Esophagus muscularis mucosa (tissue), 4 donors: ENCODE results near the gene CCDC51.

Experiments used
- CTCF ChIP-seq, 3 experiments: fragments of 200-600 bp in 2 of 3; fragments of 450-650 bp in 1 of 3; sonication (generic) in 2 of 3; IDR thresholded peaks; one replicate each; pipeline ENCODE4 v1.5.1; 2017 to 2019; ENCODE audit warnings: antibody characterized with exemption in 3 of 3, mild to moderate bottlenecking in 2 of 3, moderate library complexity in 1 of 3
- EP300 ChIP-seq: sonication (generic); formaldehyde crosslinking; IDR thresholded peaks from one replicate; pipeline ENCODE4 v1.6.1; 2017; ENCODE audit warnings: antibody characterized with exemption
- POLR2A ChIP-seq: fragments of 450-650 bp; IDR thresholded peaks from one replicate; pipeline ENCODE4 v1.6.1; 2017; ENCODE audit warnings: antibody characterized with exemption, moderate library complexity, mild to moderate bottlenecking, low read depth
- POLR2AphosphoS5 ChIP-seq, 2 donors: sonication (generic); formaldehyde crosslinking; IDR thresholded peaks; one replicate each; pipeline ENCODE4 v1.6.1; 2017; ENCODE audit warnings: antibody characterized with exemption in 2 of 2

- TF ChIP-seq CTCF (IDR thresholded peaks at IDR 0.05), result no peak
- TF ChIP-seq POLR2A, result no peak
- TF ChIP-seq POLR2AphosphoS5 (IDR thresholded peaks at IDR 0.05), result no peak
- TF ChIP-seq EP300, result no peak
These were observed 3.1 kb downstream of the CCDC51 start for GRCh38 chr3:48436855-48437254.
